GM19467 (cell line): Measurements from ENCODE around the gene CD28.
A peak's percentile ranks its signal among the peaks of the same experiment; 100 is the strongest.

ENCODE experiments used
- ATAC-seq: cut with Tn5 transposase; IDR thresholded peaks from one replicate; pipeline ENCODE4 v1.9.1; 2021; ENCODE audit warnings: mild to moderate bottlenecking, moderate library complexity; ENCODE audit not compliant: unreplicated experiment

CD28 gene

GRCh38 chr2:203713381-203713780 lies 6.9 kb downstream of the CD28 start:
- ATAC-seq, result no peak

- ATAC-seq, result no peak
Observed at GRCh38 chr2:203714112-203714511, 7.7 kb downstream of the CD28 start.

- no peak for ATAC-seq
Observed at GRCh38 chr2:203715744-203716143, 9.3 kb downstream of the CD28 start.

GRCh38 chr2:203718087-203718486 lies 11.6 kb downstream of the CD28 start:
- peak; percentile 99 for ATAC-seq

GRCh38 chr2:203719456-203720410 lies 13.3 kb downstream of the CD28 start:
- no peak for ATAC-seq

GRCh38 chr2:203720915-203721672 lies 14.7 kb downstream of the CD28 start:
- ATAC-seq, result no peak

GRCh38 chr2:203721781-203722300 lies 15.4 kb downstream of the CD28 start:
- no peak for ATAC-seq

- ATAC-seq, result no peak
Observed at GRCh38 chr2:203722411-203722810, 16.0 kb downstream of the CD28 start.

GRCh38 chr2:203728321-203728720 lies 21.9 kb downstream of the CD28 start:
- no peak for ATAC-seq

- no peak for ATAC-seq
Observed at GRCh38 chr2:203730076-203730729, 23.8 kb downstream of the CD28 start.

- ATAC-seq, result no peak
Observed at GRCh38 chr2:203730883-203731282, 24.4 kb downstream of the CD28 start.

- ATAC-seq, result no peak
Observed at GRCh38 chr2:203732092-203732952, 25.9 kb downstream of the CD28 start.

GRCh38 chr2:203732953-203733510 lies 26.6 kb downstream of the CD28 start:
- ATAC-seq, result no peak

GRCh38 chr2:203733684-203734083 lies 27.2 kb downstream of the CD28 start:
- ATAC-seq, result no peak

- ATAC-seq, result no peak
Observed at GRCh38 chr2:203734276-203734983, 28.0 kb downstream of the CD28 start.

GRCh38 chr2:203737360-203737759 lies 30.9 kb downstream of the CD28 start:
- peak; percentile 61 for ATAC-seq

- ATAC-seq, result no peak
Observed at GRCh38 chr2:203739351-203739750, 32.9 kb downstream of the CD28 start.

- ATAC-seq, result no peak
Observed at GRCh38 chr2:203740871-203741281, 34.4 kb downstream of the CD28 start.

- ATAC-seq, result no peak
Observed at GRCh38 chr2:203741566-203741965, 35.1 kb downstream of the CD28 start.
